Hematopoietic multipotent progenitor cell treated with erythropoietin and hydrocortisone succinate and interleukin-3 and kit ligand, for 4 days (in vitro differentiated cells): ENCODE data around the gene KHDRBS1.
A peak's percentile ranks its signal among the peaks of the same experiment; 100 is the strongest.
"Not testable (repeated sequence)": the region's sequence is repeated elsewhere in the genome, so short reads cannot be mapped to it uniquely, and the experiment has no call there.

Experiments
- DNase-seq: peaks from one replicate; pipeline ENCODE4 v3.0.0-alpha.2; 2015

The KHDRBS1 gene

DNA sequence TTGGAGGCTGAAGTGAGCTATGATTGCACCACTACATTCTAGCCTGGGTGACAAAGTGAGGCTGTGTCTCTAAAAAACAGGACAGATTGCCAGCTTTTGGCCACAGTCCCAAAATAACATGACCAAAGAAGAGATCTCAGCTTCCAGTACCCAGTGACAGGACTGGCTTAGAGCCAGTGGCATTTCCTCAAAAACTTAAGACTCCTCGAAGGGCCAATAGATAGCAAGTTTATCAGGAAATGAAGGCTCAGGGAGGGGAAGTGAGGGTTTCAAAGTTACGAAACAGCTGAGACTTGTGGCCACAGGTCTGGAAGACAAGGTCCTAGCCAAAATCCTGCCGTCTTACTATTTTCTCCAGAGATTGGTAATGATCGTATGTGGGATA is 52.8 kb downstream of the KHDRBS1 start:
- DNase-seq = peak; percentile 98

GRCh38 chr1:32068957-32069588 is 55.4 kb downstream of the KHDRBS1 start:
- DNase-seq = no peak

- DNase-seq = no peak
Measured at GRCh38 chr1:32071758-32072621, 58.3 kb downstream of the KHDRBS1 start.

GRCh38 chr1:32072622-32073298 is 59.1 kb downstream of the KHDRBS1 start, which contains the start of gene TMEM39B:
TMEM39B (plus strand) TSS chr1:32072939; CDS start chr1:32073048, 109 bp downstream.
- DNase-seq = peak; percentile 99

GRCh38 chr1:32073299-32074229 is 59.9 kb downstream of the KHDRBS1 start:
- DNase-seq = no peak

GRCh38 chr1:32074841-32075240 is 61.2 kb downstream of the KHDRBS1 start:
- DNase-seq = no peak

- DNase-seq = no peak
Measured at GRCh38 chr1:32077451-32077850, 63.8 kb downstream of the KHDRBS1 start.

DNA sequence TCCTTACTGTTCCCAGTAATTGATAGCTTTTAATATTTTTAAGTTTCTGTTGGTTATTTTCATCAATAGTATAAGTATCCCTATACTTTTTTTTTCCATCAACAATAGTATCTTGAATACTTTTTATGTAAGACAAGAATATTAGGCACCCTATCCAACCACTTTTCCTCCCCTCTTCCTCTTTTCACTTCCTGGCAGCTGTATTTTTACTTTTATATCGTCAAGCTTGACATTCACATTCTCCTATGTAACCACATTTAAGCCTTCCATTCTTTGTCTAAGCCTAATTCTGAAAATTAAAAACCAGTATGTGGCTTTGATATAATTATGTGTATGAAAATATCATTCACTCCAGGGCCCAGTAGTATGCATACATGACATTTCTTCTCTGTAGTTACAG is 68.4 kb downstream of the KHDRBS1 start:
- peak; percentile 40 for DNase-seq

- not testable (repeated sequence) for DNase-seq
Measured at GRCh38 chr1:32086381-32086780, 72.7 kb downstream of the KHDRBS1 start.

GRCh38 chr1:32091176-32091575 is 77.5 kb downstream of the KHDRBS1 start:
- no peak for DNase-seq

DNA sequence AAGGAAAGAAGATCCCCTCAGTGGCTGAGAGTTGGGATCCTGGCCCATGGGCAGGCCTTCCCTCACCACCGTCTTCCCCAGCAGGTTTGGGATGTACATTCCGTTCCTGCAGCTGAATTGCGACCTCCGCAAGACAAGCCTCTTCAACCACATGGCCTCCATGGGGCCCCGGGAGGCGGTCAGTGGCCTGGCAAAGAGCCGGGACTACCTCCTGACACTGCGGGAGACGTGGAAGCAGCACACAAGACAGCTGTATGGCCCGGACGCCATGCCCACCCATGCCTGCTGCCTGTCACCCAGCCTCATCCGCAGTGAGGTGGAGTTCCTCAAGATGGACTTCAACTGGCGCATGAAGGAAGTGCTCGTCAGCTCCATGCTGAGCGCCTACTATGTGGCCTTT is 77.9 kb downstream of the KHDRBS1 start:
- DNase-seq = no peak
